GM10248 (cell line): ENCODE results near the gene SIK3.

Experiments used
- CTCF ChIA-PET: fragments of 300-600 bp; sonication (Branson Sonifier 250); formaldehyde crosslinking; extraction: SDS; loops from one replicate; lab custom pipeline; 2021; ENCODE audit warnings: antibody characterized with exemption; lab: Yijun Ruan, JAX
- POLR2A ChIA-PET: fragments of 350-650 bp; sonication (Branson Sonifier 250); formaldehyde crosslinking; extraction: SDS; loops from one replicate; lab custom pipeline; 2020; ENCODE audit warnings: antibody characterized with exemption; lab: Yijun Ruan, JAX
- DNase-seq: peaks from one replicate; pipeline ENCODE4 v3.0.0; 2012; ENCODE audit errors: extremely low spot score
- TF ChIP-seq, protein P1 (sequence below): IDR thresholded peaks from 2 replicates; pipeline ENCODE4 v1.5.1; 2012; ENCODE audit warnings: mild to moderate bottlenecking, low read depth; ENCODE audit errors: extremely low read depth, missing control alignments, control extremely low read depth

The SIK3 gene

DNA sequence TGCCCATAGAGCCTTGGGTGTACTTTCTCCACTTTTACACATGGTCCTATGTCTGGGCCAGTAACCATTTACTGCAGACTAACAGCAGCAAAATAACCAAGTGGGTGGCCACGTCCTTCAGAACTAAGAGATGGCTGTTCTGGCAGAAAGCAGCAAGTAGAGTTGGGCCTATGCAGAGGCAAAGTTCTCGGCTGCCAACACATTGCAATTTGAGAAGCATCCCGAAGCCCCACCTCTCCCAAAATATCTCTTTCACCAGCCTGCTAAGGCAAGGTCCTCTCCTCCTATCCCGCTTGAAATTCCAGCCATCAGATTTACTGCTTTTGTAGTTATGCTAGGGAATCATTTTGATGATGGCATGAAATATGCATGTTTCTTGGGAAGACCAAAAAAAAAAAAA lies 142.3 kb downstream of the SIK3 start:
- ChIA-PET POLR2A (no interaction called here), CTCF (interaction anchor here (1.0 to 2.2 kb wide), 5 partner anchors 11 to 122 kb away, joined by 3 to 7 read pairs (median 4); no protein-coding TSS in a partner anchor)
- TF ChIP-seq, protein P1, sequence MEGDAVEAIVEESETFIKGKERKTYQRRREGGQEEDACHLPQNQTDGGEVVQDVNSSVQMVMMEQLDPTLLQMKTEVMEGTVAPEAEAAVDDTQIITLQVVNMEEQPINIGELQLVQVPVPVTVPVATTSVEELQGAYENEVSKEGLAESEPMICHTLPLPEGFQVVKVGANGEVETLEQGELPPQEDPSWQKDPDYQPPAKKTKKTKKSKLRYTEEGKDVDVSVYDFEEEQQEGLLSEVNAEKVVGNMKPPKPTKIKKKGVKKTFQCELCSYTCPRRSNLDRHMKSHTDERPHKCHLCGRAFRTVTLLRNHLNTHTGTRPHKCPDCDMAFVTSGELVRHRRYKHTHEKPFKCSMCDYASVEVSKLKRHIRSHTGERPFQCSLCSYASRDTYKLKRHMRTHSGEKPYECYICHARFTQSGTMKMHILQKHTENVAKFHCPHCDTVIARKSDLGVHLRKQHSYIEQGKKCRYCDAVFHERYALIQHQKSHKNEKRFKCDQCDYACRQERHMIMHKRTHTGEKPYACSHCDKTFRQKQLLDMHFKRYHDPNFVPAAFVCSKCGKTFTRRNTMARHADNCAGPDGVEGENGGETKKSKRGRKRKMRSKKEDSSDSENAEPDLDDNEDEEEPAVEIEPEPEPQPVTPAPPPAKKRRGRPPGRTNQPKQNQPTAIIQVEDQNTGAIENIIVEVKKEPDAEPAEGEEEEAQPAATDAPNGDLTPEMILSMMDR = no peak
- DNase-seq = no peak

DNA sequence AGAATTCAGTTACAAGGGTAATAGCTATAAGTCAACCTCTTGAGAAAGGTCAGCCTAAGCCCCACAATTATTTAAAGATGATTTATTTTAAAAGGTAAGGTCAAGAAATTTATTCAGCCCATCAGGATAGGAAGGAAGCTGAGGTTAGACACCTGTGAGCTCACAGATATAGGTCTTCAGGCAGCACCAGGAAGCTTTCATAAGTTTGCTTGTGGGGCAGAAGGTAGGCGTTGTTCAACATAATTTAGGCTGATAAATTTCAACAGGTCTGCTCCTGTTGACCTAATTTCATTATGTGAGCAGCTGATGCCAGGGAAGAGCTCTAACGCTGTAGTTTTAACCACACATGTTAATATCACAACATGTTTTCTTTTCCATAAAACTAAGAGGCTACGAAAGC lies 142.7 kb downstream of the SIK3 start:
- TF ChIP-seq, protein P1 = no peak
- ChIA-PET POLR2A (no interaction called here), CTCF (interaction anchor here (0.8 to 2.2 kb wide), 6 partner anchors 10 to 122 kb away, joined by 3 to 7 read pairs (median 4); no protein-coding TSS in a partner anchor)
- no peak for DNase-seq

DNA sequence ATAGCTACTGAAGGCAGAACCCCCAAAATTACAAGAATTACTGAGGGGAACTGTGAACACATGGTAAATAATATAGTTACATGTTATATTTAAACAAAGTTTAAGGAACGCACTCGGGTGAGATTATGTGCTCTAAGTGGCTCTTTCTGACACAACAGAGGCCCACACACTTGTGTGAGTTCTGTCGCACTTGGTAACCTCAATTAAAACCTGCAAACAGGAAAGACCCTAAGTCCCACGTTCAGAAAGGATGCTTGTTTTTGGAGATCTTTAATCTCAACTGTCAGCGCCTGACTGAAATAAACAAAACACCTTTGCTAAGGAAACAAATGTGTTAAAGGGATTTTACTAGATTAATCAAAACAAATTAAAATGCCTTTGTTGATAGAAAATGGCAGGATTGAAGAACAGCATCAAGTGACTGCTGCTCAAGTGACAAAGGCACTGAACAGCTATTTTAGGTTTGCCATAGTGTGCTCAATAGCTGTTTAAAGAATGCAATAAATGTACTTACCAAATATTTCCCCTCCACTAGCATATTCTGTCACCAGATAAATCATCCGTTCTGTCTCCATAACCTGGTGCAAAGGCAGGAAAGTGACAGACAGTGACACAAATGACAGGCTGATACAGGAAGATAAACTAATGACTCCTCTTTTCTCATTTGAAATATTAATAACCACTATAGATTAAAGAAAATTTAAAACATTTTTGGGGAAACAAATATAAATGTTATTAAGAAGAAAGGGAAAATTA lies 144.5 kb downstream of the SIK3 start:
- CTCF ChIA-PET = interaction anchor here (1.4 kb wide), 1 partner anchor 8 kb away, joined by 4 read pairs; no protein-coding TSS in a partner anchor
- TF ChIP-seq, protein P1 = no peak
- DNase-seq = no peak
- POLR2A ChIA-PET = no interaction called here

DNA sequence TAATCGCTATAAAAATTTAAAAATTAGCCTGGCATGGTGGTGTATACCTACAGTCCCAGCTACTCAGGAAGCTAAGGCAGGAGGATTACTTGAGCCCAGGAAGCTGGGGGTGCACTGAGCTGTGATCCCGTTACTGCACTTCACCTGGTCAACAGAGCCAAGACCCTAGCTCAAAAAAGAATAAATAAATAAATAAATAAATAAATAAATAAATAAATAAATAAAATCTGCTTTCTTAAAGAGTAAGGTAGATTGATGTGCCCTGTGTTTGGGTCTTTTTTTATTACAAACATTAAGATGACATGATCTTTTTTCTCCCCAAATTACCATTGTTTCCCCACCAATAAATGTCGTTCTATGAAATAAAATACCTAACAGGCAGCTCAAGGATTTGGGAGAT lies 146.5 kb downstream of the SIK3 start:
- DNase-seq = no peak
- CTCF ChIA-PET = interaction anchor here (0.8 to 1.3 kb wide), 5 partner anchors 9 to 26 kb away, joined by 3 to 4 read pairs (median 3); no protein-coding TSS in a partner anchor
- TF ChIP-seq, protein P1 = no peak
- POLR2A ChIA-PET = no interaction called here

DNA sequence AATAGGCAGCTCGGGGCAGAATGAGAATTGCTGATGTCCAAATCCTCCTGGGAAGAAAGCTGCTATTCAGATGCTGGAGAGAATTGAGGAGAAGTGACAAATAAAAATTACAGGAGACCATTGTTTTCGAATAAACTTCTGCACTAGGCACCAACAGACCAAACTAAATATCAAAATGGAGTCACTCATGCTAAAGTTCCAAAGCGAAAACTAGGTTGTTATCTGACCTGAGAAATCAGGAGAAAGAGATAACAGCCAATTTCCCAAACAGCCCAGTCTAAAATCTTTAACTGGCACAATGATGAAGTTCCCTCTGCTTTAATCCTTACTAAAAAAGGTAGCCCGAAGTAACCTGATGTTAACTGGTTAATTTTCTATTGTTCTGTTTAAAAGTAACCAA lies 148.0 kb downstream of the SIK3 start:
- CTCF ChIA-PET = interaction anchor here (1.7 kb wide), 1 partner anchor 8 kb away, joined by 6 read pairs; no protein-coding TSS in a partner anchor
- TF ChIP-seq, protein P1 = no peak
- DNase-seq = no peak
- POLR2A ChIA-PET = no interaction called here

DNA sequence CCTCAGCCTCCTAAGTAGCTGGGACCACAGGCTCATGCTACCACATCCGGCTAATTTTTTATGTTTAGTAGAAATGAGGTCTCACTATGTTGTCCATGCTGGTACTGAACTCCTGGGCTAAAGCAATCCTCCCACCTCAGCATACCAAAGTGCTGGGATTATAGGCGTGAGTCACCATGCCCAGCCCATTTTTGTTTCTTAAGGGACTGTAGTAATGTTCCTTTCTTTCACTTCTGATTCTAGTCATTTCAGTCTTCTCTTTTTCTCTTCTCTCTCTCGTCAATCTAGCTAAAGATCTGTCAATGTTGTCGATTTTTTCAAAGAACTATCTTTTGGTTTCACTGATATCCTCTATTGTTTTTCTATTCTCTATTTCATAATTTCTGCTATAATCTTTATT lies 149.8 kb downstream of the SIK3 start:
- TF ChIP-seq, protein P1 = no peak
- DNase-seq = no peak
- CTCF ChIA-PET = interaction anchor here (1.1 to 1.7 kb wide), 3 partner anchors 10 to 24 kb away, joined by 3 to 6 read pairs (median 5); no protein-coding TSS in a partner anchor
- POLR2A ChIA-PET = no interaction called here
